ENCODE results near the gene CADM1.

Gene CADM1

DNA sequence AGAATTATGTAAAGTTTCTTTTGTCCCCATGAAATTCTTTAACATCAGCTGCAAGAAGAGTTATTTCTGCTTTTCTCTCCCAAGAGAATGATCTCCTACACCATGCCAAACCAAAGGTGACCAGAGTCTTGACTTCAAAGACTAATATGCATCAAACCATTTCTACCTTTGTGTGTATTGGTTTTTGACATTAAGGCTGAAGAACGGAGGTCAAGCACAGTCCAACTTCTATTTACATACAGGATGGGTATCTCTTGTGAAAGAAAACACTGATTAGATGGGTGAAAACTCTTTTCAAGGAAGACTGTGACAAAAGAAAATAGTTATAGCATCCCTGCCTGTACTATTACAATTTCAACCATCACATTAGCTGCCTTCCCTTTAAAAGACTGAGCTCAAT, 256.3 kb downstream of the CADM1 start:
- no peak for DNase-seq (ENCODE audit: low read depth in 3 of 3)

DNA sequence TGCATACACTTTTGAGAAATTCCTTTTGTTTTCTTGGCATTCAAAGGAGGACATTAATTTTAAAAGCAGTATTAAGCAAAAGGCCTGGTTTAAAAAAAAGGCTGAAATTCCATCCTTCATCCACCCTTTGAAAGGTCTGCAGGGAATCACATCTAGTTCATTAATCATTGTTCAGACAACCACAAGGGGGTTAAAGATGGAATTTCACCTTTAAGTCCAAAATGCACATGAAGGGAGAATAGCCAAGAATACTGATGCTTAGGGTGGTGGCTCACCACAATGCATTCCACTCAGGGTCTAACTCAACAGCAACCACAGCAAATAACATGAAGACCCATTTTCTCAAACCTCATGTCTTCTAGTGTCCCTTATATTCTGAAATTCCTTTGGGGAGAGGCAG, 256.9 kb downstream of the CADM1 start:
- no peak for DNase-seq (ENCODE audit: low read depth in 3 of 3)

DNA sequence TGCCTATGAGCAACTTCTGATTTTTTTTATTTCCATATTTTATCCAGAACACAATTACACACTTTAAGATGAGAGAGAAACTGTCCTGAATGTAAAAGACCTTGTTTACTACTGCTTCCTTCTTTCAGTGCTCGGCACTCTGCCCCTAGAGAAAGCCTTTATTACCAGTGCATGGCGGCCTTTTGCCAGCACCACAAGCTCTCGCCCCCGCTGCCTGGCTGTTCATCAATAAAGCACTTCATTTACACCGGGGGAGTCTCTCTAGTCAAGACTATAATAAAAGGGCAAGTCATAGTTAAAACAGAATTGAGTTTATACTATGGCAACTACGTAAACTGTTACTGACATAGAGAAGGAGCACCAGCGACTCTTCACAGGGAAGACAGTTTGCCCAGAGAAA, 259.5 kb downstream of the CADM1 start:
- no peak for DNase-seq (ENCODE audit: low read depth in 3 of 3)

DNA sequence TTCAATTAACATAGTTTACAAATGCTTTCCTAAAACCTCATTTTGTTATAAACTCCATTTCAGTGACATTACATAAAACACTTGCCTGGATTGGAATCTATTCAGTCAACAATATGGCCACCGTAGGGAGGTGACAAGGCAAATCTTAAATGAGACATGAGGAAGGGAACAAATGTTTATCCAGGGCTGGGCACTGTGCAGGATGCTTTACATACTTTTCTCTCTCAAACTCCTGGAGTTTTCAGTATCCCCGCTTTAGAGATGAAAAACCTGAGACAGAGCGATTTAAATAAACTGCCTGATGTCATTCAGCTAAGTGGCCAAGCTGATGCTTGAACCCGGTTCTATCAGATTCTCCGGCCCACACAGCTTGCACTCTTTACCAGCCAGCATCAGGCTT, 259.9 kb downstream of the CADM1 start:
- no peak for DNase-seq (ENCODE audit: low read depth in 3 of 3)

DNA sequence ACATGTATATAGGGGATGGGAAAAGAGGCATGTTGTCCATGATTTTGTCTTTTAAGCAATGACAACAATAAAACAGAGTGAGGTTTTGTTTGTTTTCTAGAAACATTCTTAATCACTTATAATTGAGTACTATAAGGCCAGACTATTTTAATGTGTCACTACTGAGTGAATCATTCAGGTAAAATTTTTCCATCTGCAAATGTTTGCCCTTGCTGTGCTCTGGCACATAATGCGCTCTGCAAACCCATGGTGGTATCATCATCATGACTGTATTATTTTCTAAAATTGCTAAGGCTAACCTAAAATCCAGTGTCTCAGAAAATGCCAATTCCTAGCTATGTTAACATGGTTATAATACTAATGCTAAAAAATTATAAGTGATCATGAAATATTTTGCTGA, 261.2 kb downstream of the CADM1 start:
- no peak for DNase-seq (ENCODE audit: low read depth in 3 of 3)

DNA sequence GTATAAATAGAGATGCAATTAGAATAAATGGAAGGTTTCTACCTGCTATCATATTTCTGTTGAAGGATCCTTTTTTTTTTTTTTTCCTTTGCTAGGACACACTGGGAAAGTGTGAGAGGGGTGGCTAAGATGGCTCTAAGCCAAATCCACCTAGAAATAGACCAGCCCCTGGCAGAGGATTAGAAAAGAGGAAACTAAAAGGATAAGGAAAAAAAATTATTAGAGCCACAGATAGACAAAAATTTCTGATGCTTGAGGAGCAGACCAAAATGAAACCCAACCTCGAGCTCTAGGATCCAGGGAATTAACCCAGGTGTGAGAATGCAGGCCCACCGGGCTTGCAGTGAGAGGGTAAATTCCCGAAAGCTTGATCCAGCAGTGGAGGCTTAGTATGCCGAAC, 262.3 kb downstream of the CADM1 start:
- DNase-seq (ENCODE audit: low read depth in 3 of 3): no peak

DNA sequence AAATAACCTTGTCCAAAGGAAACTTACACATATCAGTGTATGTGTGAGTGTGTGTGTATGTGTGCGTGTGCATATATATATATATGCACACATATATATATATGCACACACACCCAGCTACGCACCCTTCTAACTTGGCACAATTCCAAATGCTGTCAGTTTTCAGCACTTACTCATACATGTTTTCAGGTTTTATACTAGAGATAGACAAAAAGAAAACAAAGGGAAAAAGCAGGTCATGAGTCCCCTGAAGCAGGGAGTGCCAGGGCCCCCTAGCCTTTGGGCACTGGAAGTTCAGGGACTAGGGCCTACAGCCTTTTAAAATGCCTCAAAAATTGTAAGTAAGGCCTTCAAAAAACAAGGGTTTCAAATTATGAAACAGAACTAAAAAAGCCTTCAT, 265.4 kb downstream of the CADM1 start:
- DNase-seq (ENCODE audit: low read depth in 3 of 3): no peak

DNA sequence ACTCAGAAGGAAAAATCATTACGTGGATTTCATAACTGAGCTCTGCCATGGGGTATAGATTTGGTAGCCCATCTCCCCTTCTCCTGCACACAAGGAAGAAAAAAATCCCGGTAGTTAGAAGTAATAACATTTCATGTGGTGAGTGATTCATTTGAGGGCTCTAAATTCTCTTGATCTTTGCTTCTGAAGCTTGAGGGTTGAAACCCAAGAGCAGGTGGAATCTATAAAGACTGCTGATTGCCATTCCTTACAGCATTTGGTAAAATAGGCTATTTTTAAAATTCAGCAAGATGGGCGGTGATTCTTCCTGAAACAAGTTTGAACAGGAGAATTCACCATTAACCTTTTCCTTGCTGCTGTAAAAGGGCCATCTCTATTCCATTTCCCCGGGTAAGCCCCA, 266.1 kb downstream of the CADM1 start:
- no peak for DNase-seq (ENCODE audit: low read depth in 3 of 3)

DNA sequence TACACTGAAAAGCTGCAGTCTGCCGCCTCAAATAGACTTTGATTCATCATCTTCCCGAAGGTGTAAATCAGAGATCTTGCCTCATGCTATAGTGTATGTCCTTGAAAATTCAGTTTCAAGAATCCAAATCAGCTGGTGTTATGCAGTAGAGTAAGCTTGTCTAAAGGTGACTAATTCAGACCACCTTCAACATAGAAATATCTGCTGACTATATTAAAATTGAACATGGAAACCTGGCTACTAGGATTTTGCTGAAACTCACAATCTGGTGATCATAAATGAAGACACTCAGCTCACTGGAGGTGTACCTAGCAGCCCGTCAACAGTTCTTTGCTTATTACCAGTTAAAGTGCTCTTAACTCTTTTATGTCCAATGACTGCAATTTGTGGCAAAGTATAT, 266.6 kb downstream of the CADM1 start:
- no peak for DNase-seq (ENCODE audit: low read depth in 3 of 3)

DNA sequence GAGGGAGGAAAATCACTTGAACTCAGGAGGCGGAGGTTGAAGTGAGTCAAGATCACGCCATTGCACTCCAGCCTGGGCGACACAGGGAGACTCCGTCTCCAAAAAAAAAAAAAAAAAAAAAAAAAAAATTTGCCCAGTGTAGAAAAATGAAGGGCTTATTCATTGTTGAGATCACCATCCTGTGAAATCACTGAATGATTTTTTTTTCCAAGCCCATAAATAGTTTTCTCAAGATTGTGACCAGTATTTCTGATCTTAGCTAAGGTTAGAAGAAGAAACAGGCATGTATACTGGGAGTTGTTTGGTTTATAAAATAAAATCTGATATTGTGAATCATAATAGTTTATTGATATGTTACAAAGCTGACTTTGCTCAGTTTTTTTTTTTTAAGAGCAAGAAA, 269.4 kb downstream of the CADM1 start:
- DNase-seq (ENCODE audit: low read depth in 3 of 3): no peak

DNA sequence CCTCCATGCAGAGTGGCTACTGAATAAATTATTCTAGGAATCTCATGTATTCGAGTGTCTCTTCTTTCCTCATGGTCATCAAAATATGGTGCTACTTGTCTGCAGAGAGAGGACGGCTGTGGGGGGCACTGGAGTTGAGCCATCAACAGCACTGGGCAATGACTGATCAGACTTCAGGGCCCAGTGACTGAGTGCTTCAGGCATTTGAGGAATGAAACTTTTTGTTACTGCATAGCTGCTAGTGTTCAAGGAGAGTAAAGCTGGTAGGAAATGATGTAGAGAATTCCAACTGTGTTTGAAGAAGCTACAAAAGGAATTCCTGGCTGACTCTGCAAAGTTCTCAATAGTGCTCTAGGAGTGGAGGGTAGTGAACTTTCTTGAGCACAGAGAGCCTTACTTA, 277.7 kb downstream of the CADM1 start:
- DNase-seq (ENCODE audit: low read depth in 3 of 3): no peak

DNA sequence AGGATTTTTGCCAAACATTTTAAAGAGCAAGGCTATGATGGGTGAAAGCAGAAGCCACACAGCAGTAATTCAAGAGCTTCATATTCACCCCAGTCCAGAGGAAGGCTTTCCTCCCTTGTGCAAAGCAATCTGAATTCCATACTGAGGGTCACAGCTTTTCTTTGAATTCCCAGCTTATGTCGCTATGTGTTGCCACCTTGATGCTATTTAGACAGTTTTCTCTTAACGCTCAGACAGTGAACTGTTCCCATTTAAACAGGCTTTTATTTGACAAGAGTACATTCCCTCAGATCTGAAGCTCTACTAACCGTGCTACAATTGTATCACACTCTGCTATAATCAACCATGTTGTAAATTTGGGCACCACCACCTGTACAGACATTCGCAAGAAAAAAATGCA, 279.7 kb downstream of the CADM1 start:
- no peak for DNase-seq (ENCODE audit: low read depth in 3 of 3)

DNA sequence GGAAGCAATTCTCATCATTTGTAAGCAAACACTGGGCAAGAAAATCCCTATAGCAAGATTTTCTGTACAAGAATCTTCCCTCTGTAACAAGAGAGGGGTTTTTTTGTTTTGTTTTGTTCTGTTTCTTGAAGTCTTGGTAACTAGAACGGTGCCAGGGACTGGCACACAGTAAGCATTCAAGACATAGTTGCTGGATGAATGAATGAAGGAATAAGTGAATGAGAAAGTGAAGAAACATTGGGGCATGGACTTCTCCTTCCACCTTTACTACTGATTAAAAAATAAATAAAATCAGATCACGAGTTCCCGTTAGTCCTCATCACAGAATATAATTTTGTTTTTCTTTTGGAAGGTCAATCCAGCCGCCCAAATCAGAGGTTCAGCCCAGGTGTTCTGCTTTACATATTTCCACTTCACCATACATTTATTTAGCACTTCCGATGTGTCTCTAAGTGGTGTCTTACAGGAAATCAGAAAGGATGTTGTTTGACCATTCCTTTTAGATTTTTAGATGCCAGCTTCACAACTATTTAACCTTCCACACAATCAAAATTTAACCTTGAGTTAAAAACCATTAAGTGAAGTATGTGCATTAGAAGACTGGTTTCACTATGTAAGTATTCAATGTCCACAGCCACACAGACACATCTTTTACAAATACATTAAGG, 281.2 kb downstream of the CADM1 start:
- DNase-seq (ENCODE audit: low read depth in 3 of 3): no peak

DNA sequence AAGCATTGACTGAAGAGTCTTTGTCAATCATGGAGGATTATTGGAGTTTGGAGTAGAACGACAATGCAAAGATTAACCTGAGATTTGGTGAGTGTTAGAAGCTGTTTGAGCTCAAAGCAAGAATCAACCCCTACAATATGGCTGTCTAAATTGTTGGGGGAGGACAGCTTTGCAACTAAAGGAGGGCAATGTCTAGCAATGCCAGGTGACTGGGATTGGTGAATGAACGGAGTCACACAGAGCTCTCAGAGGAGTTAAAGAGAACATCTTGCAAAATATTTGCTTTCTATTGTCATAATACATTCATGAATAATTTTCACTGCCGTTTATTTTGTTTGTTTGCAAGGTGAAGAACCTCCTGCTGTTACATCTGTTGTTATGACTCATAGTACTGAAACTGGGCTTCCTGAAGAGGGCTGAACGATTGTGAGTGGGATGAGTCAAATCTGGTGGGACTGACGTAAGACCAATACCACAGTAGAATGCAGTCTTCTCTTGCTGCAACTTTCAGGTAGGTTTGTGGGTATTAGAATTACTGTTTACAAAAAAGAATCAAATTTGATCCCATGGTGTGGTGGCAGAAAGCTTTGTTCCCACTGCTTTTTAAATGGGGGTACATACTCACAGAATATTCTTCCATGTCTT, 281.9 kb downstream of the CADM1 start:
- DNase-seq (ENCODE audit: low read depth in 3 of 3): no peak

DNA sequence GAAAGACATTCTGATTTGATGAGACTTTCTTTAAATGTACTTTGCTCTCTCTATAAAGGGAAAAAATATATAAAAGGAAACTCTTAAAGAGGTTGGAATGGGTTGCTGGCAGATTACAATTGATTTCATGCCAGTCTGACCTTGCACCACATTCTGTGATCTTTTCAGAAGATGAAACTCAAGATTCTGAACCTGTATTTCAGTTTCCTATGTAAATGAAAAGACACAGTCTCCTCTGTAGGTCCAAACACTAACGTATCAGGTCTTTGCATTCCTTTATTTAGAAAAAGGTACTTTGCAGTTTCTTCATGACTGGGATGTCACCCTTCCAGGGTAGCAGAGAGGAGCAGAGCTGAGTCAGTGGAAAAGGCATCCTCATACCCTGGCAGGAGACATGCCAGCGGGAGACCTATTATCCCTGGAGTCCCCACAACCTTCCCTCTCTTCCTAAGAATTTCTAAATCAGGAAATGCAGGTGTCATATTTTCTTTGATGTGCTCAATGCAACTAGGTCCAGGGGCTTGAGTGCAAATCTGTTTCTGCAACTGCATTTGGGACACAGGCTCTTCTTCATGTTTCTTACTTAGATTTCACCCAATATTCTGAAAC, 282.6 kb downstream of the CADM1 start:
- no peak for DNase-seq (ENCODE audit: low read depth in 3 of 3)

DNA sequence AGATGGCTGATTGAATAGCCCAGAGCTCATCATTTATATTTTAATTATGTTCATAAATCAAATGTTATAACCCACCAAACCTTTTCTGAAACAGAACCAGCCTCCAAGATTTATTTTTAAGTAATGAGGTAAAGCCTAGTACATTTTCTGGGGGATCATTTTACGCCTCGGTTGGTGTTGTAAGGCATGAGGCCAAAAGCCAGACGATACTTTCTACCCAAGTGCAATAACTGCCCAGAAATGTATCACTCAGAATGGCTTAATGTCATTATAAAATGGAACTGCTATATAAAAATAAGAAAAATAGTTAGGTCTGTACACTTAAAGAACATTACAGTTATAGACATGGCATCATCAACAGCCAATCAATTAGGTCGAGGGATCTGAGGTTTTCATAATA, 283.3 kb downstream of the CADM1 start:
- no peak for DNase-seq (ENCODE audit: low read depth in 3 of 3)

DNA sequence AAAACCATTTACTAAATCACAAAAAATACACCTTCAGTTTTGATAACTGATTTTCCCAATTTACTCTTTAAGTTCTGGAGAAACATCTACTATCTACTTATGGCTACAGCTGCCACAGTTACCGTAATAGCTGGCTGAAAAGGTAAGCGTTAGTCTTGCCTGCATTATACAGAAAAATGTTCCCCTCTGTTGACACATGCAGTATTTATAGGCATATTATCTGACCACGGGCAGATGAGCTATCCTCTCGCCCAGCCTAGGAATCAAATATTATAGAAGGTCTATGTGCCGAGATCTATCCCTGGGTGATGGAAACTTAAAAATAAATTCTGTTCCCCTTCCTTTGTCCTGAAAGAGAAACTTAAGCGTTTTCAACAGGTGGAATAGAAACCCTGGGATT, 283.8 kb downstream of the CADM1 start:
- DNase-seq (ENCODE audit: low read depth in 3 of 3): no peak

DNA sequence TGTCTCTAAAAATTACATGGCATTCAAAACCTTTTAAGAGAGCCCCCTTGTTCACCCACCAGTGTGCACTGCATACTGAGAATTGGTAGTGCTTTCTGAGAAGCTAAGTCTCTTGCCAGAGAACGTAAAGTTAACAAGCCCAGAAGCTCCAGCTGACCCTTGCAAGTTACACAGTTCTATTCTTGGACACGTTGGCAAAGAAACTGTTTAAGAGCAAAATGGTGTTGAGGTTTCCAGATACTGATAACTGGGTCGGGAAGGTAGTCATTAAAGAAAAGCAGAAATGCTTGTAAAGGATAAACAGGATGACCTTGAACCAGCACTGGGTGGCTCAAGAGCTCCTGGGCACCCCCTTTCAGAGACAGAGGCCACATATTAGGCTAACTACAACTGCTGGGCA, 284.8 kb downstream of the CADM1 start:
- DNase-seq (ENCODE audit: low read depth in 3 of 3): no peak

DNA sequence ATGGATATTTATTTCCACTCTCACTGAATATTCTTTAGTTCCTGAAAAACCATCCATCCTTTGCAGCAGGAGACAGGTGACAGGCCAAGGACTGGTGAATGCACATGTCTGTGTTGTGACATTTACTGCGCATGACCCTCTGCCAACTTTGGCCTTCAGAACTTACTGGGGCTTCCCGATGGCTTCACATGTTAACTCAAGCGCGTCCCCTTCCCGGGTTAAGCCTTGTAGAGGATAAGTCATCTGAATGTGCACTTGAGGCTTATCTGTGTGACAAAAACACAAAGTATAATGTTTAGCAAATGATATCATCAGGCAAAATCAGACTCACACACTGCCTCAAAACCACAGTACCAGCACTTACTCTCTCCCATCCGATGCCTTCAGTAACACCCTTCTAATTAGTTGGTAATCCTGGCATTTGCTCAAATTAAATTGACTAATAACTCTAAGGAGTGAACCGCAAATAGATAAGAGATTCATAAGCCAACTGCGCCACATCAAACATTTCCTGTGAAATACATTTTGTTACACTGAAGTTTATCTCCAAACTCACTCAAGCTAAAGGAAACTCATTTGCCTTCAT, 286.4 kb downstream of the CADM1 start:
- DNase-seq (ENCODE audit: low read depth in 3 of 3): no peak

DNA sequence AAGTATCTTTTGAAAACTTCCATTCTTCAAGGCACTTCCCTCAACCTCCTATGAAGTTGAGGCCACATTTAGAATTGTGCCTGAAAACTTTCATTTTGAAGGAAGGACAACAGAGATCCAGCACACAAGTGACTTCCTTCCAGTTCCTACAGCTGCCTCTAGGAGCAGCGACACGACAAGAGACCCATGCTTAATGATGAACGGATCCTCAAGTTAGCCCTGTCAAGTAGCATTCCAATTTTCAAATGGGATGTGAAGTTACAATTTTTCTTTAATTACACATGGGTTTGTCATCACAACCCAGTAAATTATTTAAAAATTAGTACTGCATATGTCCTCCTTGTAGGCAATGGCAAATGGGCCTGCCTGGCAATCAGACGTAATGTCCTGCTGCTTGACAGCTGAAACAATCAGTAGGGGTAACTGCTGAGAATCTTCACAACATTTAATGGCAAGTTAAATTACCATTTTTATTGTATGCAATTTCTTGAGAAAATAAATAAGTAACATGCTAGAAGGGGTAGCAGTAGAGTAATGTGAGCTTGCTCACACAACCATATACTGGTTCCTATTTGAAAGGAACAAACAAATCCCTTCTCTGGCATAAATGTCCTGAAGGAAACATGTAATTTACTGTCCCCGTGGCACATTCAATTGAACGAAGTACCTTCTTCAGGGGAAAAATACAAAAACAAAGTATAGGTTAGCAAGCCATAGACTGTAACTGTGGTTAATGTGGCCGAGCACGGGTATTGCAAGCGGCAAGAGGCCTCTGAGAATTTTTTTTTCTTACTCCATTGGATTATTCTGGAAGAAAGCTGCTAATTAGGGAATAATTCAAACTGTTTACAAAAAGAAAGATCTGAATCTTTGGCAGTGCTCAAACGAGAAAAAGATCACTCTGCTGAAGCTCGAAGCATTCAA, 288.3 kb downstream of the CADM1 start:
- no peak for DNase-seq (ENCODE audit: low read depth in 3 of 3)

DNA sequence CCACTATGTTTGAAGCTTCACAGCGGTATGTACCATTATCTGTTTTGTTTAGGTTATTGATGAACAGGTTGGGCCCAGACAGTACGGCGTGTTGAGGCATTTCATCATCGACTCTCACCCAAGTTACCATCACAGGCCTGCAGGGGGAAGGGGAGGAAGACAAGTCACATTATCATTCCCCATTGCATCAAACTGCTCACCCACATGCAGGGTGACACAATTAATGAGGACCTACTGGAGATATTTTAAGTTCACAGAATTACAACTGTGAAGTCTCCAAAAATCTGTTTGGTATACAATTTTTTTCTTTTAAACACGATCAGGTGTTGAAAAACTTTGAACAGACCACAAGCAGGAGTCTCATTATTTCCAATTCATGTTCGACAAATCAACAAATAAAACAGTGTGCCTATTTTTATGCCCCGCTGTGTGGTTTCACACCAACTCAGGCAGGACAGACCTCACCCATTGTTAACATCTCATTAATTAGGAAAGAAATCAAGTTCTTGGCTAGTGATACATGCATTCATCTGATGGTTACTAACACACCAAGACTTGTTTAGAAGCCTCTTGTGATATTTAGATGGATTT, 289.5 kb downstream of the CADM1 start:
- DNase-seq (ENCODE audit: low read depth in 3 of 3): no peak

DNA sequence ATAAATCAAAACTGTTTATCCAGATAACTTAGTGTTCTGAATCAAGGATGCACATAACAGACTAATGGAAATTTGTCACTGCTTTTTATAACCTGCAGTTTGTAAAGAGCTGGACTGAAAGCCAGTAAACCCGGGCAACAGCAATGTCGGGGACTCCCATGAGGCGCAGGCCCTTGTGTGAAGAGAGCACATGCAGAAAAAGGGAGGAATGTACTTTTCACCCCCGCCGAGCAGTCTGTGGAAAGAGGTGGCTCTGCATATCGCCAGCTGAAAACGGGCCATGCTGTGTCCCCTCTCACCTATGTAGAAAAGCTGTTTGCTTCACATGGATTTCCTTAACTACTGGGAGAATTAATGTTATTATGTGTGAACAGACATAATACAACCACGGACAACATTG, 291.2 kb downstream of the CADM1 start:
- no peak for DNase-seq (ENCODE audit: low read depth in 3 of 3)

Measured in stimulated activated CD4-positive, alpha-beta T cell treated with anti-CD3 and anti-CD28 coated beads, TNF-alpha, amount 100 ng/mL, for 48 hours (primary cell).